ENCODE results near the gene ARHGAP1. TPM values are rescaled to one million over a fixed set of nuclear protein-coding genes. Genes with fewer than 3 reads are reported as not detected.

Gene ARHGAP1
- total and polyA plus RNA-seq, 9 of the 15 experiments (the other 6 are each of a cell fraction or from before 2014, with no cell fraction given), result 3.6 to 30.4 (median 8.2) TPM

- TF ChIP-seq, protein P1, sequence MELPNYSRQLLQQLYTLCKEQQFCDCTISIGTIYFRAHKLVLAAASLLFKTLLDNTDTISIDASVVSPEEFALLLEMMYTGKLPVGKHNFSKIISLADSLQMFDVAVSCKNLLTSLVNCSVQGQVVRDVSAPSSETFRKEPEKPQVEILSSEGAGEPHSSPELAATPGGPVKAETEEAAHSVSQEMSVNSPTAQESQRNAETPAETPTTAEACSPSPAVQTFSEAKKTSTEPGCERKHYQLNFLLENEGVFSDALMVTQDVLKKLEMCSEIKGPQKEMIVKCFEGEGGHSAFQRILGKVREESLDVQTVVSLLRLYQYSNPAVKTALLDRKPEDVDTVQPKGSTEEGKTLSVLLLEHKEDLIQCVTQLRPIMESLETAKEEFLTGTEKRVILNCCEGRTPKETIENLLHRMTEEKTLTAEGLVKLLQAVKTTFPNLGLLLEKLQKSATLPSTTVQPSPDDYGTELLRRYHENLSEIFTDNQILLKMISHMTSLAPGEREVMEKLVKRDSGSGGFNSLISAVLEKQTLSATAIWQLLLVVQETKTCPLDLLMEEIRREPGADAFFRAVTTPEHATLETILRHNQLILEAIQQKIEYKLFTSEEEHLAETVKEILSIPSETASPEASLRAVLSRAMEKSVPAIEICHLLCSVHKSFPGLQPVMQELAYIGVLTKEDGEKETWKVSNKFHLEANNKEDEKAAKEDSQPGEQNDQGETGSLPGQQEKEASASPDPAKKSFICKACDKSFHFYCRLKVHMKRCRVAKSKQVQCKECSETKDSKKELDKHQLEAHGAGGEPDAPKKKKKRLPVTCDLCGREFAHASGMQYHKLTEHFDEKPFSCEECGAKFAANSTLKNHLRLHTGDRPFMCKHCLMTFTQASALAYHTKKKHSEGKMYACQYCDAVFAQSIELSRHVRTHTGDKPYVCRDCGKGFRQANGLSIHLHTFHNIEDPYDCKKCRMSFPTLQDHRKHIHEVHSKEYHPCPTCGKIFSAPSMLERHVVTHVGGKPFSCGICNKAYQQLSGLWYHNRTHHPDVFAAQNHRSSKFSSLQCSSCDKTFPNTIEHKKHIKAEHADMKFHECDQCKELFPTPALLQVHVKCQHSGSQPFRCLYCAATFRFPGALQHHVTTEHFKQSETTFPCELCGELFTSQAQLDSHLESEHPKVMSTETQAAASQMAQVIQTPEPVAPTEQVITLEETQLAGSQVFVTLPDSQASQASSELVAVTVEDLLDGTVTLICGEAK (IDR thresholded peaks at IDR 0.05), result peak; percentile 100
- TF ChIP-seq, protein P1 (CRISPR knock-in tag; IDR thresholded peaks at IDR 0.05), result no peak
- TF ChIP-seq SIRT6 (IDR thresholded peaks at IDR 0.05; ENCODE audit: low read depth, low read length) (no peak), SMARCA4 (IDR thresholded peaks at IDR 0.05) (0 out of 2 replicates have a peak, but pooled peaks have one; percentile 5), ZFP30 (CRISPR knock-in tag; IDR thresholded peaks at IDR 0.05; ENCODE audit: borderline replicate concordance) (no peak), ZNF431 (CRISPR knock-in tag; IDR thresholded peaks at IDR 0.05) (no peak), COPS2 (conservative IDR thresholded peaks at IDR 0.05) (no peak), HDAC3 (IDR thresholded peaks at IDR 0.05; ENCODE audit: borderline replicate concordance, partially characterized antibody) (peak; percentile 82), HEY1 (CRISPR knock-in tag; IDR thresholded peaks at IDR 0.05; ENCODE audit: borderline replicate concordance) (0 out of 2 replicates have a peak, but pooled peaks have one; percentile 65), CTBP1 (IDR thresholded peaks at IDR 0.05; ENCODE audit: borderline replicate concordance) (peak; percentile 69), ZNF324 (CRISPR knock-in tag; IDR thresholded peaks at IDR 0.05) (no peak), HMG20A (CRISPR knock-in tag; conservative IDR thresholded peaks at IDR 0.05) (no peak), KDM2B (CRISPR knock-in tag; IDR thresholded peaks at IDR 0.05) (no peak), ZNF449 (CRISPR knock-in tag; IDR thresholded peaks at IDR 0.05) (no peak)
- TF ChIP-seq, protein P2, sequence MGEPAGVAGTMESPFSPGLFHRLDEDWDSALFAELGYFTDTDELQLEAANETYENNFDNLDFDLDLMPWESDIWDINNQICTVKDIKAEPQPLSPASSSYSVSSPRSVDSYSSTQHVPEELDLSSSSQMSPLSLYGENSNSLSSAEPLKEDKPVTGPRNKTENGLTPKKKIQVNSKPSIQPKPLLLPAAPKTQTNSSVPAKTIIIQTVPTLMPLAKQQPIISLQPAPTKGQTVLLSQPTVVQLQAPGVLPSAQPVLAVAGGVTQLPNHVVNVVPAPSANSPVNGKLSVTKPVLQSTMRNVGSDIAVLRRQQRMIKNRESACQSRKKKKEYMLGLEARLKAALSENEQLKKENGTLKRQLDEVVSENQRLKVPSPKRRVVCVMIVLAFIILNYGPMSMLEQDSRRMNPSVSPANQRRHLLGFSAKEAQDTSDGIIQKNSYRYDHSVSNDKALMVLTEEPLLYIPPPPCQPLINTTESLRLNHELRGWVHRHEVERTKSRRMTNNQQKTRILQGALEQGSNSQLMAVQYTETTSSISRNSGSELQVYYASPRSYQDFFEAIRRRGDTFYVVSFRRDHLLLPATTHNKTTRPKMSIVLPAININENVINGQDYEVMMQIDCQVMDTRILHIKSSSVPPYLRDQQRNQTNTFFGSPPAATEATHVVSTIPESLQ (CRISPR knock-in tag; IDR thresholded peaks at IDR 0.05), result 0 out of 2 replicates have a peak, but pooled peaks have one; percentile 53
These were observed at the start of gene ARHGAP1, which contains the start of gene ZNF408 (continued) for GRCh38 chr11:46700241-46701077.
